Stimulated activated naive CD8-positive, alpha-beta T cell treated with anti-CD3 and anti-CD28 coated beads, Interleukin-15, amount 100 ng/mL, for 72 hours (primary cell): ENCODE data around the gene QPCTL.
"Not testable (repeated sequence)": the region's sequence is repeated elsewhere in the genome, so short reads cannot be mapped to it uniquely, and the experiment has no call there.

Experiments
- ATAC-seq: fragments of 150-1000 bp; cut with Tn5 transposase; 2 replicates; pipeline ENCODE4 v1.10.0; 2021; ENCODE audit warnings: mild to moderate bottlenecking, moderate library complexity
- DNase-seq, 2 donors: peaks; one replicate each; pipeline ENCODE4 v3.0.0; 2021 to 2022
- H3K27ac Mint-ChIP-seq, 2 donors: one replicate each; pipeline ENCODE4 v1.8.0; 2022; ENCODE audit warnings: mild to moderate bottlenecking in 2 of 2, mixed read lengths in 2 of 2, moderate library complexity in 2 of 2
- H3K27me3 Mint-ChIP-seq: one replicate; pipeline ENCODE4 v1.8.0; 2022; ENCODE audit warnings: mixed read lengths
- H3K4me1 Mint-ChIP-seq: one replicate; pipeline ENCODE4 v1.8.0; 2022; ENCODE audit warnings: mild to moderate bottlenecking, mixed read lengths
- H3K4me3 Mint-ChIP-seq, 2 donors: one replicate each; pipeline ENCODE4 v1.8.0; 2022; ENCODE audit warnings: mild to moderate bottlenecking in 2 of 2, mixed read lengths in 2 of 2, moderate library complexity in 1 of 2
- H3K9me3 Mint-ChIP-seq, 2 donors: one replicate each; pipeline ENCODE4 v1.8.0; 2022; ENCODE audit warnings: mixed read lengths in 2 of 2

The QPCTL gene

GRCh38 chr19:45667620-45668341, 24.7 kb upstream of the QPCTL start, which contains the start of gene GIPR:
GIPR (plus strand) TSS chr19:45668221; CDS start chr19:45669521, 1,300 bp downstream.
- Mint-ChIP-seq H3K4me3 (peak within 1 kb of the TSS; percentile 86 to 90), H3K27me3 (peaks cover 24% of the 10 kb centered on the region), H3K27ac (peak within 1 kb of the TSS; percentile 74 to 83), H3K4me1 (peaks cover 40% of the 10 kb centered on the region), H3K9me3 (no peaks in the 10 kb centered on the region)
- peak in 1 of 2 donors; percentile 68 for DNase-seq
- ATAC-seq = peak; percentile 85

- Mint-ChIP-seq H3K9me3 (no peaks in the 10 kb centered on the region), H3K4me3 (peak overlapping the region; percentile 86 to 90), H3K27ac (peak overlapping the region; percentile 74 to 83), H3K27me3 (peaks cover 24% of the 10 kb centered on the region), H3K4me1 (peaks cover 40% of the 10 kb centered on the region)
- ATAC-seq (peak; percentile 0), DNase-seq (no peak)
Measured at GRCh38 chr19:45668342-45668871, 24.1 kb upstream of the QPCTL start.

- Mint-ChIP-seq H3K27me3 (peaks cover 24% of the 10 kb centered on the region), H3K9me3 (no peaks in the 10 kb centered on the region), H3K4me1 (peaks cover 41% of the 10 kb centered on the region), H3K27ac (peak overlapping the region in 1 of 2 donors; percentile 12), H3K4me3 (peak overlapping the region; percentile 71 to 75)
- ATAC-seq = peak; percentile 51
- peak; percentile 80 to 81 for DNase-seq
Measured at GRCh38 chr19:45670670-45671453, 21.6 kb upstream of the QPCTL start.

GRCh38 chr19:45674946-45675345, 17.5 kb upstream of the QPCTL start:
- no peak for DNase-seq
- peaks cover 14% of the 10 kb centered on the region for H3K27me3 Mint-ChIP-seq
- peaks cover 44% of the 10 kb centered on the region for H3K4me1 Mint-ChIP-seq
- ATAC-seq = no peak
- no peak overlapping the region for H3K4me3 Mint-ChIP-seq
- no peak overlapping the region for H3K27ac Mint-ChIP-seq
- H3K9me3 Mint-ChIP-seq = no peaks in the 10 kb centered on the region

GRCh38 chr19:45676851-45677263, 15.6 kb upstream of the QPCTL start:
- DNase-seq (peak in 1 of 2 donors; percentile 56), ATAC-seq (peak; percentile 56)
- Mint-ChIP-seq H3K4me3 (peak overlapping the region; percentile 56 to 90), H3K27ac (no peak overlapping the region), H3K27me3 (no peaks in the 10 kb centered on the region), H3K4me1 (peaks cover 36% of the 10 kb centered on the region), H3K9me3 (no peaks in the 10 kb centered on the region)

GRCh38 chr19:45677351-45678230, 14.9 kb upstream of the QPCTL start:
- Mint-ChIP-seq H3K4me1 (peaks cover 40% of the 10 kb centered on the region), H3K9me3 (no peaks in the 10 kb centered on the region), H3K4me3 (peak overlapping the region; percentile 80 to 90), H3K27ac (peak overlapping the region in 1 of 2 donors; percentile 53), H3K27me3 (no peaks in the 10 kb centered on the region)
- ATAC-seq (peak; percentile 64), DNase-seq (peak; percentile 72 to 82)

GRCh38 chr19:45681391-45682015, 11.0 kb upstream of the QPCTL start:
- no peaks in the 10 kb centered on the region for H3K9me3 Mint-ChIP-seq
- H3K27ac Mint-ChIP-seq = peak overlapping the region in 1 of 2 donors; percentile 76
- ATAC-seq = peak; percentile 89
- DNase-seq = peak; percentile 88 to 91
- peaks cover 32% of the 10 kb centered on the region for H3K4me1 Mint-ChIP-seq
- H3K27me3 Mint-ChIP-seq = no peaks in the 10 kb centered on the region
- H3K4me3 Mint-ChIP-seq = peak overlapping the region; percentile 72 to 86

GRCh38 chr19:45682117-45682516, 10.3 kb upstream of the QPCTL start:
- DNase-seq (no peak), ATAC-seq (no peak)
- Mint-ChIP-seq H3K4me3 (peak overlapping the region; percentile 0 to 35), H3K4me1 (peaks cover 26% of the 10 kb centered on the region), H3K9me3 (no peaks in the 10 kb centered on the region), H3K27ac (no peak overlapping the region), H3K27me3 (no peaks in the 10 kb centered on the region)

GRCh38 chr19:45682908-45683307, 9.6 kb upstream of the QPCTL start:
- ATAC-seq (no peak), DNase-seq (no peak)
- Mint-ChIP-seq H3K27me3 (no peaks in the 10 kb centered on the region), H3K27ac (peak overlapping the region in 1 of 2 donors; percentile 28), H3K4me3 (no peak overlapping the region), H3K9me3 (no peaks in the 10 kb centered on the region), H3K4me1 (peaks cover 18% of the 10 kb centered on the region)

GRCh38 chr19:45685045-45685444, 7.4 kb upstream of the QPCTL start:
- not testable (repeated sequence) for DNase-seq, H3K9me3 Mint-ChIP-seq, H3K4me3 Mint-ChIP-seq, H3K27ac Mint-ChIP-seq, ATAC-seq, H3K27me3 Mint-ChIP-seq
- H3K4me1 Mint-ChIP-seq = peaks cover 23% of the 10 kb centered on the region

- Mint-ChIP-seq H3K9me3 (no peaks in the 10 kb centered on the region), H3K27me3 (no peaks in the 10 kb centered on the region), H3K27ac (no peak overlapping the region), H3K4me3 (no peak overlapping the region), H3K4me1 (peaks cover 28% of the 10 kb centered on the region)
- ATAC-seq (no peak), DNase-seq (no peak)
Measured at GRCh38 chr19:45687599-45687998, 4.9 kb upstream of the QPCTL start.

- H3K4me3 Mint-ChIP-seq = peak within 1 kb of the TSS; percentile 98 to 99
- peak; percentile 93 to 94 for DNase-seq
- no peaks in the 10 kb centered on the region for H3K27me3 Mint-ChIP-seq
- peak; percentile 59 for ATAC-seq
- no peaks in the 10 kb centered on the region for H3K9me3 Mint-ChIP-seq
- peaks cover 41% of the 10 kb centered on the region for H3K4me1 Mint-ChIP-seq
- peak within 1 kb of the TSS; percentile 98 to 100 for H3K27ac Mint-ChIP-seq
Measured at GRCh38 chr19:45691516-45692186, 815 bp upstream of the QPCTL start, which contains the start of gene SNRPD2. SNRPD2 (minus strand) TSS chr19:45691953; CDS start chr19:45691888, 65 bp downstream.

GRCh38 chr19:45693106-45693788, 781 bp downstream of the QPCTL start:
- peak overlapping the region; percentile 98 to 100 for H3K27ac Mint-ChIP-seq
- no peaks in the 10 kb centered on the region for H3K27me3 Mint-ChIP-seq
- ATAC-seq = no peak
- H3K9me3 Mint-ChIP-seq = no peaks in the 10 kb centered on the region
- peak overlapping the region; percentile 98 to 99 for H3K4me3 Mint-ChIP-seq
- DNase-seq = peak; percentile 74 to 77
- H3K4me1 Mint-ChIP-seq = peaks cover 49% of the 10 kb centered on the region
